ENCODE data around the gene LZTFL1.

DNA sequence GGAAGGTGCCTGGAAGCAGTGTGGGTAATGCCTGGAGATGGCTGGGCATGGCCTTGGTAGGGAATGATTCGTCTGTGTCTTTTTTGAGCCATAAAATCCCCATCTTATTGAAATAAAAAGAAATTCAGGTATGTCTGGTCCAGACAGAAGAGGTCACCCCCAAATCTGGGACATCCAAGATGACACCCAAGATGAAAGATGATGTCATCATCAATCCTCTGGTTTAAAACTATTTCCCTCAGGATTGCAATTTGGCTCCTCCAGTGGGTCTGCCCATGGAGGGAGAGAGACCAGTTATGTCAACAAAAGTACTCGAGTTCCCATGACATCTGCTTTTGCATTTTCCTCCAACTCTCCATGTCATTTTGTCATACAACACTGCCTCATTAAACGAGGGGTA lies 27.7 kb upstream of the LZTFL1 start:
- TF ChIP-seq EZH2 (IDR thresholded peaks at IDR 0.05) (no peak), POLR2AphosphoS5 (IDR thresholded peaks at IDR 0.05; ENCODE audit: borderline replicate concordance, low read depth, low read length) (no peak), FOXP2 (optimal IDR thresholded peaks at IDR 0.05; ENCODE audit: control extremely low read depth, extremely low read length, insufficient read depth) (no peak)

Data from SK-N-MC (cell line).